PC-9 (cell line): ENCODE measurements around the gene ANTXR2. TPM values are rescaled to one million over a fixed set of nuclear protein-coding genes. Genes with fewer than 3 reads are reported as not detected.

Experiments
- BruUV-seq: library from RNA; stranded (reverse); fragments of 400-500 nt; replicated peaks from 2 replicates; lab custom pipeline; 2021; lab: Mats Ljungman, UMichigan
- CTCF ChIA-PET: fragments of 300-600 bp; sonication (Branson Sonifier 250); formaldehyde crosslinking; loops from one replicate; lab custom pipeline; 2022; ENCODE audit warnings: antibody characterized with exemption; lab: Charles Lee
- POLR2A ChIA-PET: fragments of 300-600 bp; sonication (Branson Sonifier 250); formaldehyde crosslinking; loops from one replicate; lab custom pipeline; 2022; ENCODE audit warnings: antibody characterized with exemption; ENCODE audit not compliant: unreplicated experiment; lab: Charles Lee
- DNase-seq, 2 experiments: peaks; one replicate each; pipeline versions ENCODE4 v3.0.0 to v3.0.0-alpha.2; 2015 to 2022; ENCODE audit warnings: mixed read lengths in 1 of 2
- H2AFZ ChIP-seq: fragments of 200-600 bp; sonication (generic); 2 replicates; pipeline ENCODE4 v1.8.1; 2017; ENCODE audit warnings: antibody characterized with exemption
- H3F3A ChIP-seq: fragments of 200-600 bp; sonication (generic); 2 replicates; pipeline ENCODE4 v1.8.1; 2017; ENCODE audit warnings: antibody characterized with exemption, mild to moderate bottlenecking, low read depth; ENCODE audit not compliant: insufficient read depth
- H3K27ac ChIP-seq: fragments of 200-600 bp; sonication (generic); 2 replicates; pipeline ENCODE4 v1.6.1; 2016; ENCODE audit warnings: mixed run types
- H3K27me3 ChIP-seq: fragments of 200-600 bp; sonication (generic); 2 replicates; pipeline ENCODE4 v1.6.1; 2016; ENCODE audit warnings: low read depth, mixed run types; ENCODE audit not compliant: insufficient read depth
- H3K36me3 ChIP-seq: fragments of 200-600 bp; sonication (generic); 2 replicates; pipeline ENCODE4 v1.6.1; 2016; ENCODE audit warnings: low read depth, mixed run types
- H3K4me1 ChIP-seq: fragments of 200-600 bp; sonication (generic); replicated peaks from 2 replicates; pipeline ENCODE4 v1.6.1; 2016; ENCODE audit warnings: mixed run types; ENCODE audit not compliant: insufficient read depth
- H3K4me2 ChIP-seq: fragments of 200-600 bp; sonication (generic); 2 replicates; pipeline ENCODE4 v1.6.1; 2017; ENCODE audit warnings: mixed run types
- H3K4me3 ChIP-seq: fragments of 200-600 bp; sonication (generic); 2 replicates; pipeline ENCODE4 v1.6.1; 2016; ENCODE audit warnings: mixed run types
- H3K79me2 ChIP-seq: fragments of 200-600 bp; sonication (generic); 2 replicates; pipeline ENCODE4 v1.6.1; 2017; ENCODE audit warnings: low read depth, mixed run types
- H3K9me2 ChIP-seq: fragments of 200-600 bp; sonication (generic); 2 replicates; pipeline ENCODE4 v1.8.1; 2017; ENCODE audit warnings: mild to moderate bottlenecking; ENCODE audit not compliant: insufficient read depth
- H3K9me3 ChIP-seq: fragments of 200-600 bp; sonication (generic); 2 replicates; pipeline ENCODE4 v1.8.1; 2016; ENCODE audit warnings: low read depth; ENCODE audit not compliant: insufficient read depth
- H4K20me1 ChIP-seq: fragments of 200-600 bp; sonication (generic); 2 replicates; pipeline ENCODE4 v1.8.1; 2017; ENCODE audit not compliant: insufficient read depth
- EZH2 ChIP-seq: fragments of 200-600 bp; sonication (generic); IDR thresholded peaks from 2 replicates; pipeline ENCODE4 v1.8.0; 2017; ENCODE audit warnings: antibody characterized with exemption, low read depth
- intact Hi-C: fragments of 100-400 bp; cut with micrococcal nuclease; formaldehyde crosslinking; loops from one replicate; pipeline ENCODE4 v1.10.0; 2022; ENCODE audit not compliant: unreplicated experiment
- total RNA-seq: library from RNA; stranded (reverse); gene quantifications from 2 replicates; pipeline ENCODE4 v1.2.3, GENCODE V29; 2021
- TF ChIP-seq, protein P1 (sequence below): fragments of 200-600 bp; sonication (generic); conservative IDR thresholded peaks from 2 replicates; pipeline ENCODE4 v1.6.1; 2017; ENCODE audit warnings: mixed run types, antibody characterized with exemption, mild to moderate bottlenecking, moderate library complexity

Gene ANTXR2
- total RNA-seq, 1 experiment from 2014 or later: 2.0 TPM

GRCh38 chr4:80104927-80105326, 31.9 kb upstream of the ANTXR2 start:
- H3K27ac ChIP-seq: no peak overlapping the region
- no peaks in the 10 kb centered on the region for H4K20me1 ChIP-seq
- intact Hi-C loops: no loop called here
- no peaks in the 10 kb centered on the region for H3K27me3 ChIP-seq
- H3K4me1 ChIP-seq: no peaks in the 10 kb centered on the region
- H3K4me3 ChIP-seq: no peak overlapping the region
- H3K36me3 ChIP-seq: no peaks in the 10 kb centered on the region
- BruUV-seq: no TSS peak
- CTCF ChIA-PET: no interaction called here
- no peaks in the 10 kb centered on the region for H3K9me2 ChIP-seq
- H3K4me2 ChIP-seq: no peak overlapping the region
- H3K9me3 ChIP-seq: peaks cover 3% of the 10 kb centered on the region; the same call in 1 of the 2 replicates
- no peak overlapping the region for H2AFZ ChIP-seq
- TF ChIP-seq, protein P1, sequence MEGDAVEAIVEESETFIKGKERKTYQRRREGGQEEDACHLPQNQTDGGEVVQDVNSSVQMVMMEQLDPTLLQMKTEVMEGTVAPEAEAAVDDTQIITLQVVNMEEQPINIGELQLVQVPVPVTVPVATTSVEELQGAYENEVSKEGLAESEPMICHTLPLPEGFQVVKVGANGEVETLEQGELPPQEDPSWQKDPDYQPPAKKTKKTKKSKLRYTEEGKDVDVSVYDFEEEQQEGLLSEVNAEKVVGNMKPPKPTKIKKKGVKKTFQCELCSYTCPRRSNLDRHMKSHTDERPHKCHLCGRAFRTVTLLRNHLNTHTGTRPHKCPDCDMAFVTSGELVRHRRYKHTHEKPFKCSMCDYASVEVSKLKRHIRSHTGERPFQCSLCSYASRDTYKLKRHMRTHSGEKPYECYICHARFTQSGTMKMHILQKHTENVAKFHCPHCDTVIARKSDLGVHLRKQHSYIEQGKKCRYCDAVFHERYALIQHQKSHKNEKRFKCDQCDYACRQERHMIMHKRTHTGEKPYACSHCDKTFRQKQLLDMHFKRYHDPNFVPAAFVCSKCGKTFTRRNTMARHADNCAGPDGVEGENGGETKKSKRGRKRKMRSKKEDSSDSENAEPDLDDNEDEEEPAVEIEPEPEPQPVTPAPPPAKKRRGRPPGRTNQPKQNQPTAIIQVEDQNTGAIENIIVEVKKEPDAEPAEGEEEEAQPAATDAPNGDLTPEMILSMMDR: no peak
- TF ChIP-seq EZH2: no peak
- POLR2A ChIA-PET: no interaction called here
- no peaks in the 10 kb centered on the region for H3K79me2 ChIP-seq
- H3F3A ChIP-seq: no peaks in the 10 kb centered on the region
- no peak for DNase-seq

- no TSS peak for BruUV-seq
- no peak for DNase-seq
- intact Hi-C loops: no loop called here
- H3K79me2 ChIP-seq: no peaks in the 10 kb centered on the region
- no peaks in the 10 kb centered on the region for H3K36me3 ChIP-seq
- H3F3A ChIP-seq: no peaks in the 10 kb centered on the region
- peaks cover 3% of the 10 kb centered on the region; the same call in 1 of the 2 replicates for H3K9me3 ChIP-seq
- no peak overlapping the region for H3K4me3 ChIP-seq
- H3K9me2 ChIP-seq: no peaks in the 10 kb centered on the region
- H3K27me3 ChIP-seq: no peaks in the 10 kb centered on the region
- no peak overlapping the region for H3K27ac ChIP-seq
- H3K4me2 ChIP-seq: no peak overlapping the region
- POLR2A ChIA-PET: no interaction called here
- CTCF ChIA-PET: interaction anchor here (0.6 kb wide), 1 partner anchor 243 kb away, joined by 9 read pairs; no protein-coding TSS in a partner anchor
- no peaks in the 10 kb centered on the region for H4K20me1 ChIP-seq
- TF ChIP-seq, protein P1: no peak
- no peak for TF ChIP-seq EZH2
- H2AFZ ChIP-seq: no peak overlapping the region
- no peaks in the 10 kb centered on the region for H3K4me1 ChIP-seq
Observed at GRCh38 chr4:80103629-80104028, 30.6 kb upstream of the ANTXR2 start.

DNA sequence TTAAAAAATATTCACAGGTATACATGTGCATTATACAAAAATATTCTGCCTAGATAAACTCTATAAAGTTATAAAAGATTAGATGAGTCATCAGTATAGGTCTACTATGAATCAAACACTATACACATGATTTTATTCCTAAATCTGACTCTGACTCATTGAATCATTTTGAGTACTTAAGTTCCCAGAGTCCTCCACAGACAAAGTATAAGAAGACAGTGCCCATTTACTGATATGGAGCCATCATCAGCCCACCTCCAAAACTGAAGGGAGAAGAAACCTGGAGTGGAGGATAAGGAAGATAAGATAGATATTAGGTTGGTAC, 28.7 kb upstream of the ANTXR2 start:
- no peaks in the 10 kb centered on the region for H4K20me1 ChIP-seq
- H3K4me1 ChIP-seq: no peaks in the 10 kb centered on the region
- no peak overlapping the region for H3K27ac ChIP-seq
- POLR2A ChIA-PET: no interaction called here
- intact Hi-C loops: no loop called here
- H3K27me3 ChIP-seq: no peaks in the 10 kb centered on the region
- BruUV-seq: no TSS peak
- no peaks in the 10 kb centered on the region for H3F3A ChIP-seq
- no peak overlapping the region for H3K4me3 ChIP-seq
- no peaks in the 10 kb centered on the region for H3K9me2 ChIP-seq
- peaks cover 3% of the 10 kb centered on the region; the same call in 1 of the 2 replicates for H3K9me3 ChIP-seq
- no peak for TF ChIP-seq EZH2
- TF ChIP-seq, protein P1: no peak
- no peak for DNase-seq
- no peaks in the 10 kb centered on the region for H3K36me3 ChIP-seq
- H2AFZ ChIP-seq: no peak overlapping the region
- CTCF ChIA-PET: no interaction called here
- H3K4me2 ChIP-seq: no peak overlapping the region
- H3K79me2 ChIP-seq: no peaks in the 10 kb centered on the region
